22Rv1 (cell line): ENCODE data around the gene SH3RF3.

Experiments
- CTCF ChIP-seq: fragments of 450-650 bp; IDR thresholded peaks from 2 replicates; pipeline ENCODE4 v1.5.1; 2017; ENCODE audit warnings: mild to moderate bottlenecking
- ZFX ChIP-seq: fragments of 450-650 bp; IDR thresholded peaks from 2 replicates; pipeline ENCODE4 v1.6.1; 2017; ENCODE audit warnings: antibody characterized with exemption, borderline replicate concordance

DNA sequence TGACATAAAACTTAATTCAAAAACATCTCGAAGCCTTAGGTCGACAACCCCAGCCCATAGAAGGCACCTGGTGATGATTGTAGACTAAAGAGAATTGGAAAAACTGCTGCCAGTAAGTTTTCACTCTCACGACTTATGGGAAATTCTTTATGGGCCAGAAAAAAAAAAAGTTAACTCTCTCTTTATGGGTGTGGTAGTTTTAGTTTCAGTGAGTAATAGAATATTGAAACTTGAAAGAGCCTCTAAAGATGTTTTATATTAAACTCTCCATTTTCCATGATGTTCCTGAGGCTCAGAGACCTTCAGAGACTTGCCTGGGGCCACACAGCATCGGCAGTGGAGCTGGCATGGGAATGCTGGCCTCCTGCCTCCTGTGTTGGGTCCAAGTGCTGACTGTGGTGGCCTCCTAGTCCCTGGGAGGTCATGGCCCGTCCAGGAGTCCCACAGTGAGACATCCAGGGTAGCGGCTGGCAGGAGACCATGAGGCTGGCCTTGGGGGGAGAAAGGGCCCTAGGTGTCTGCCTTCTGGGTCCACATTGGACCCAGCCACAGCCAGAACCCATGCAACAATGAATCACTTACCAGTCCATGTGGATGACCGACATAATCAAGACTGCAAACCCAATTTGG is 325.9 kb downstream of the SH3RF3 start:
- TF ChIP-seq CTCF (no peak), ZFX (no peak)
